HEK293 (cell line): Measurements from ENCODE around the gene PIGP.

ENCODE experiments used
- YY1 ChIP-seq: fragments of 450-650 bp; formaldehyde crosslinking; IDR thresholded peaks from 2 replicates; pipeline ENCODE4 v1.5.1; 2018; ENCODE audit warnings: missing biosample characterization, missing genetic modification characterization
- ZNF24 ChIP-seq: fragments of 450-650 bp; formaldehyde crosslinking; IDR thresholded peaks from 2 replicates; pipeline ENCODE4 v1.5.1; 2016; ENCODE audit warnings: missing biosample characterization, missing genetic modification characterization
- ZNF266 ChIP-seq: fragments of 450-650 bp; formaldehyde crosslinking; IDR thresholded peaks from 2 replicates; pipeline ENCODE4 v1.5.1; 2016; ENCODE audit warnings: missing biosample characterization, missing genetic modification characterization, low read depth
- ZNF510 ChIP-seq: fragments of 450-650 bp; formaldehyde crosslinking; IDR thresholded peaks from 2 replicates; pipeline ENCODE4 v1.5.1; 2018; ENCODE audit warnings: mild to moderate bottlenecking, missing genetic modification characterization, missing biosample characterization; ENCODE audit not compliant: insufficient replicate concordance
- ZNF544 ChIP-seq: fragments of 450-650 bp; formaldehyde crosslinking; IDR thresholded peaks from 2 replicates; pipeline ENCODE4 v1.5.0; 2017; ENCODE audit warnings: missing biosample characterization, missing genetic modification characterization
- ZNF561 ChIP-seq: fragments of 450-650 bp; IDR thresholded peaks from 2 replicates; pipeline ENCODE4 v1.5.1; 2018; ENCODE audit warnings: missing biosample characterization, missing genetic modification characterization, borderline replicate concordance
- ZNF701 ChIP-seq: fragments of 450-650 bp; formaldehyde crosslinking; IDR thresholded peaks from 2 replicates; pipeline ENCODE4 v1.5.1; 2016; ENCODE audit warnings: missing biosample characterization, missing genetic modification characterization
- ZNF747 ChIP-seq: fragments of 450-650 bp; formaldehyde crosslinking; IDR thresholded peaks from 2 replicates; pipeline ENCODE4 v1.5.1; 2016; ENCODE audit warnings: missing biosample characterization, missing genetic modification characterization
- TF ChIP-seq, protein P1 (sequence below): fragments of 450-650 bp; formaldehyde crosslinking; IDR thresholded peaks from 2 replicates; pipeline ENCODE4 v1.5.1; 2016; ENCODE audit warnings: missing biosample characterization, missing genetic modification characterization, borderline replicate concordance
- TF ChIP-seq, protein P2 (sequence below): fragments of 450-650 bp; formaldehyde crosslinking; IDR thresholded peaks from 2 replicates; pipeline ENCODE4 v1.5.1; 2016; ENCODE audit warnings: missing biosample characterization, missing genetic modification characterization
- TF ChIP-seq, protein P3 (sequence below): fragments of 450-650 bp; formaldehyde crosslinking; IDR thresholded peaks from 2 replicates; pipeline ENCODE4 v1.5.1; 2016; ENCODE audit warnings: missing biosample characterization, missing genetic modification characterization
- TF ChIP-seq, protein P4 (sequence below): fragments of 450-650 bp; formaldehyde crosslinking; IDR thresholded peaks from 2 replicates; pipeline ENCODE4 v1.5.1; 2016; ENCODE audit warnings: missing biosample characterization, missing genetic modification characterization
- TF ChIP-seq, protein P5 (sequence below): fragments of 450-650 bp; formaldehyde crosslinking; IDR thresholded peaks from 2 replicates; pipeline ENCODE4 v1.5.1; 2016; ENCODE audit warnings: missing biosample characterization, missing genetic modification characterization

DNA sequence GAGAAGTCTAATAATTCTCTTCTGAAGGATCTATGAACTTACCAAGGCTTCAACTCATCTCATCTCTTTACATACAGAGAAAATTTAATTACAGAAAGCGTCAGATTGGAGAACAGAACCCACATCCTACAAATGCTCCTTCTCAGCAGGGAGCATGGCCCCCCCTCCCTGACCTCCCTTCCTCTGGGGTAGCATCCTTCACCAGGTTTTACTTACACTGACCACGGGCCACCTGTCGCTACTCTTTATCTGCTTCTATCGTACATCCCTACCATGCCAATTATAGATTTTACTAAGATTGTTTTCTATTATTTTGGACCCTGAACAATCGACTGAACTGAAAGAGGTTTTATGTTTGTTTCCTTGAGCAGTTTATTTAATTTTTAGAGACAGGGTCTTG lies 40.6 kb downstream of the PIGP start:
- no peak for TF ChIP-seq ZNF266
- no peak for TF ChIP-seq ZNF561 (tag by site-specific recombination)
- TF ChIP-seq, protein P1, sequence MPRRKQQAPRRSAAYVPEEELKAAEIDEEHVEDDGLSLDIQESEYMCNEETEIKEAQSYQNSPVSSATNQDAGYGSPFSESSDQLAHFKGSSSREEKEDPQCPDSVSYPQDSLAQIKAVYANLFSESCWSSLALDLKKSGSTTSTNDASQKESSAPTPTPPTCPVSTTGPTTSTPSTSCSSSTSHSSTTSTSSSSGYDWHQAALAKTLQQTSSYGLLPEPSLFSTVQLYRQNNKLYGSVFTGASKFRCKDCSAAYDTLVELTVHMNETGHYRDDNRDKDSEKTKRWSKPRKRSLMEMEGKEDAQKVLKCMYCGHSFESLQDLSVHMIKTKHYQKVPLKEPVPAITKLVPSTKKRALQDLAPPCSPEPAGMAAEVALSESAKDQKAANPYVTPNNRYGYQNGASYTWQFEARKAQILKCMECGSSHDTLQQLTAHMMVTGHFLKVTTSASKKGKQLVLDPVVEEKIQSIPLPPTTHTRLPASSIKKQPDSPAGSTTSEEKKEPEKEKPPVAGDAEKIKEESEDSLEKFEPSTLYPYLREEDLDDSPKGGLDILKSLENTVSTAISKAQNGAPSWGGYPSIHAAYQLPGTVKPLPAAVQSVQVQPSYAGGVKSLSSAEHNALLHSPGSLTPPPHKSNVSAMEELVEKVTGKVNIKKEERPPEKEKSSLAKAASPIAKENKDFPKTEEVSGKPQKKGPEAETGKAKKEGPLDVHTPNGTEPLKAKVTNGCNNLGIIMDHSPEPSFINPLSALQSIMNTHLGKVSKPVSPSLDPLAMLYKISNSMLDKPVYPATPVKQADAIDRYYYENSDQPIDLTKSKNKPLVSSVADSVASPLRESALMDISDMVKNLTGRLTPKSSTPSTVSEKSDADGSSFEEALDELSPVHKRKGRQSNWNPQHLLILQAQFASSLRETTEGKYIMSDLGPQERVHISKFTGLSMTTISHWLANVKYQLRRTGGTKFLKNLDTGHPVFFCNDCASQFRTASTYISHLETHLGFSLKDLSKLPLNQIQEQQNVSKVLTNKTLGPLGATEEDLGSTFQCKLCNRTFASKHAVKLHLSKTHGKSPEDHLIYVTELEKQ (tag by site-specific recombination) = no peak
- TF ChIP-seq ZNF24 (tag by site-specific recombination) = no peak
- TF ChIP-seq, protein P2, sequence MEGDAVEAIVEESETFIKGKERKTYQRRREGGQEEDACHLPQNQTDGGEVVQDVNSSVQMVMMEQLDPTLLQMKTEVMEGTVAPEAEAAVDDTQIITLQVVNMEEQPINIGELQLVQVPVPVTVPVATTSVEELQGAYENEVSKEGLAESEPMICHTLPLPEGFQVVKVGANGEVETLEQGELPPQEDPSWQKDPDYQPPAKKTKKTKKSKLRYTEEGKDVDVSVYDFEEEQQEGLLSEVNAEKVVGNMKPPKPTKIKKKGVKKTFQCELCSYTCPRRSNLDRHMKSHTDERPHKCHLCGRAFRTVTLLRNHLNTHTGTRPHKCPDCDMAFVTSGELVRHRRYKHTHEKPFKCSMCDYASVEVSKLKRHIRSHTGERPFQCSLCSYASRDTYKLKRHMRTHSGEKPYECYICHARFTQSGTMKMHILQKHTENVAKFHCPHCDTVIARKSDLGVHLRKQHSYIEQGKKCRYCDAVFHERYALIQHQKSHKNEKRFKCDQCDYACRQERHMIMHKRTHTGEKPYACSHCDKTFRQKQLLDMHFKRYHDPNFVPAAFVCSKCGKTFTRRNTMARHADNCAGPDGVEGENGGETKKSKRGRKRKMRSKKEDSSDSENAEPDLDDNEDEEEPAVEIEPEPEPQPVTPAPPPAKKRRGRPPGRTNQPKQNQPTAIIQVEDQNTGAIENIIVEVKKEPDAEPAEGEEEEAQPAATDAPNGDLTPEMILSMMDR (tag by site-specific recombination) = no peak
- TF ChIP-seq, protein P3, sequence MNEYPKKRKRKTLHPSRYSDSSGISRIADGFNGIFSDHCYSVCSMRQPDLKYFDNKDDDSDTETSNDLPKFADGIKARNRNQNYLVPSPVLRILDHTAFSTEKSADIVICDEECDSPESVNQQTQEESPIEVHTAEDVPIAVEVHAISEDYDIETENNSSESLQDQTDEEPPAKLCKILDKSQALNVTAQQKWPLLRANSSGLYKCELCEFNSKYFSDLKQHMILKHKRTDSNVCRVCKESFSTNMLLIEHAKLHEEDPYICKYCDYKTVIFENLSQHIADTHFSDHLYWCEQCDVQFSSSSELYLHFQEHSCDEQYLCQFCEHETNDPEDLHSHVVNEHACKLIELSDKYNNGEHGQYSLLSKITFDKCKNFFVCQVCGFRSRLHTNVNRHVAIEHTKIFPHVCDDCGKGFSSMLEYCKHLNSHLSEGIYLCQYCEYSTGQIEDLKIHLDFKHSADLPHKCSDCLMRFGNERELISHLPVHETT = no peak
- TF ChIP-seq YY1 (tag by site-specific recombination) = no peak
- TF ChIP-seq ZNF510 = no peak
- TF ChIP-seq ZNF747 (tag by site-specific recombination) = no peak
- no peak for TF ChIP-seq ZNF544 (tag by site-specific recombination)
- no peak for TF ChIP-seq ZNF701 (tag by site-specific recombination)
- TF ChIP-seq, protein P4, sequence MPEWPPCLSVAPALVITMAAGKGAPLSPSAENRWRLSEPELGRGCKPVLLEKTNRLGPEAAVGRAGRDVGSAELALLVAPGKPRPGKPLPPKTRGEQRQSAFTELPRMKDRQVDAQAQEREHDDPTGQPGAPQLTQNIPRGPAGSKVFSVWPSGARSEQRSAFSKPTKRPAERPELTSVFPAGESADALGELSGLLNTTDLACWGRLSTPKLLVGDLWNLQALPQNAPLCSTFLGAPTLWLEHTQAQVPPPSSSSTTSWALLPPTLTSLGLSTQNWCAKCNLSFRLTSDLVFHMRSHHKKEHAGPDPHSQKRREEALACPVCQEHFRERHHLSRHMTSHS (tag by site-specific recombination) = no peak
- TF ChIP-seq, protein P5, sequence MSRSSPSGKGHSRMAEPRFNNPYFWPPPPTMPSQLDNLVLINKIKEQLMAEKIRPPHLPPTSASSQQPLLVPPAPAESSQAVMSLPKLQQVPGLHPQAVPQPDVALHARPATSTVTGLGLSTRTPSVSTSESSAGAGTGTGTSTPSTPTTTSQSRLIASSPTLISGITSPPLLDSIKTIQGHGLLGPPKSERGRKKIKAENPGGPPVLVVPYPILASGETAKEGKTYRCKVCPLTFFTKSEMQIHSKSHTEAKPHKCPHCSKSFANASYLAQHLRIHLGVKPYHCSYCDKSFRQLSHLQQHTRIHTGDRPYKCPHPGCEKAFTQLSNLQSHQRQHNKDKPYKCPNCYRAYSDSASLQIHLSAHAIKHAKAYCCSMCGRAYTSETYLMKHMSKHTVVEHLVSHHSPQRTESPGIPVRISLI (tag by site-specific recombination) = no peak
